NB4 (cell line): Measurements from ENCODE around the gene OAF.

Experiments used
- DNase-seq: peaks from one replicate; pipeline ENCODE4 v3.0.0; 2010; ENCODE audit warnings: low read depth
- H3K4me3 ChIP-seq: one replicate; pipeline ENCODE4 v1.5.1; 2011; ENCODE audit warnings: mild to moderate bottlenecking, low read depth, low read length, moderate library complexity
- CTCF ChIP-seq: IDR thresholded peaks from one replicate; pipeline ENCODE4 v1.5.1; 2012; ENCODE audit warnings: low read depth, low read length
- MAX ChIP-seq: IDR thresholded peaks from 2 replicates; pipeline ENCODE4 v1.6.1; 2011; ENCODE audit warnings: low read depth, low read length
- MYC ChIP-seq: IDR thresholded peaks from 2 replicates; pipeline ENCODE4 v1.6.1; 2011; ENCODE audit warnings: low read depth, low read length
- POLR2A ChIP-seq: IDR thresholded peaks from 2 replicates; pipeline ENCODE4 v1.6.1; 2011; ENCODE audit warnings: mild to moderate bottlenecking; ENCODE audit not compliant: insufficient read length; ENCODE audit errors: extremely low read depth

Gene OAF

GRCh38 chr11:120235024-120235628 lies 24.3 kb downstream of the OAF start:
- no peak overlapping the region for H3K4me3 ChIP-seq
- TF ChIP-seq CTCF (peak; percentile 89), MAX (no peak)
- peak; percentile 69 for DNase-seq

- no peak overlapping the region for H3K4me3 ChIP-seq
- DNase-seq, result peak; percentile 62
- peak; percentile 25 for TF ChIP-seq POLR2A
- TF ChIP-seq MYC, result no peak
- no peak for TF ChIP-seq CTCF
- TF ChIP-seq MAX, result no peak
Observed at GRCh38 chr11:120236169-120237107, 25.6 kb downstream of the OAF start.

- no peak for TF ChIP-seq CTCF
- TF ChIP-seq MYC, result no peak
- TF ChIP-seq MAX, result no peak
- TF ChIP-seq POLR2A, result no peak
- DNase-seq, result no peak
- no peak overlapping the region for H3K4me3 ChIP-seq
Observed at GRCh38 chr11:120238968-120239620, 28.3 kb downstream of the OAF start.

DNA sequence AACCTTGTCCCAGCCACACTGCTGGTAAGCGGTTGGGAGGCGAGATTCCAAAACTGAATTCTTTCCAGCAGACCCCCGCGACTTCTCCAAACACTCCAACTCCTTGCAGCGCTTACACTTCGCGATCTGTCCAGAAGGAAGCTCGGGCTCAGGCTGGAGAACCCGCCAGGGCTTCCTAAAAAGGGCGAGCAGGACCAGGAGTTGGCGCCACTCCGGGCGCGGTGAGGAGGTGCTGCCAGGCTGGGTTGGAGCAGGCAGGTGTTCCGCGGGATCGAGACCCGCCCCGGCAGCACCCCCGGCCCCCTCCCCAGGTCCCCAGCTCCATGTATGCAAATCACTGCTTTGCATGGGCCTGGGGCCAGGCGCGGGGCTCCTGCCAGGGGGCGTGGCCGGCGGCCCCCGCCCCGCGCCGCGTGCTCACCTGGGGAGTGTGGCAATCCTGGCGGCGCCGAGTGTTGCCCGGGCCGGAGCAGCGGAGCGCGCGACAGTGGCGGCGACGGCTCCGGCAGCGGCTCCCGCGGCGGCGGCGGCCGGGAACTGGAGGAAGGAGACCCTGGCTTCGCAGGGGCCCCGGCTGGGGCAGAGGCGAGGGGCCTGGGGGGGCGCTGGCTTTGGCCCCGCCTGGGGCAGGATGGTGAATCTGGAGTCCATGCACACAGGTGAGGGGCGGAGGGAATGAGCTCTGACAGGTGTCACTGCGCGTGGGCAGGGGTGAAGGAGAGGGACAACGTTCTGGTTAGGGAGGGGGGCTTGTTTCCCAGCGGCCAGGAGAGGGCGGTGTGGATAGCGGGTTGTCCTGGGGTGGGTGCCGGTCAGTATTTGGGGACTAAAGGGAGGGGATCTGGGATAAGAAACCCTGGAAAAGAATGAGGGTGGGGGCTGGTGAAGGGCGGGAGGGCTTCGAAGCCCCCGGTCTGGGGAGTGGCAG lies 29.1 kb downstream of the OAF start, which contains the start of gene POU2F3:
TSS of gene POU2F3 (plus strand) at position 428 of the 928 bp plus-strand sequence. CDS start at position 632, 204 bp downstream.
- no peak within 1 kb of the TSS for H3K4me3 ChIP-seq
- DNase-seq, result no peak

More for the DNA sequence above, 29.1 kb downstream of the OAF start, which contains the start of gene POU2F3:
- peak; percentile 18 for TF ChIP-seq CTCF
- TF ChIP-seq MAX, result no peak
- no peak for TF ChIP-seq MYC
- TF ChIP-seq POLR2A, result no peak
